NCI-H1417 (cell line): ENCODE data around the gene SLC38A10.
"Not testable (repeated sequence)": the region's sequence is repeated elsewhere in the genome, so short reads cannot be mapped to it uniquely, and the experiment has no call there.

Source experiments
- DNase-seq, 3 experiments: peaks; one replicate each; lab custom pipeline; 2025; lab: John Stamatoyannopoulos, UW

The SLC38A10 gene

DNA sequence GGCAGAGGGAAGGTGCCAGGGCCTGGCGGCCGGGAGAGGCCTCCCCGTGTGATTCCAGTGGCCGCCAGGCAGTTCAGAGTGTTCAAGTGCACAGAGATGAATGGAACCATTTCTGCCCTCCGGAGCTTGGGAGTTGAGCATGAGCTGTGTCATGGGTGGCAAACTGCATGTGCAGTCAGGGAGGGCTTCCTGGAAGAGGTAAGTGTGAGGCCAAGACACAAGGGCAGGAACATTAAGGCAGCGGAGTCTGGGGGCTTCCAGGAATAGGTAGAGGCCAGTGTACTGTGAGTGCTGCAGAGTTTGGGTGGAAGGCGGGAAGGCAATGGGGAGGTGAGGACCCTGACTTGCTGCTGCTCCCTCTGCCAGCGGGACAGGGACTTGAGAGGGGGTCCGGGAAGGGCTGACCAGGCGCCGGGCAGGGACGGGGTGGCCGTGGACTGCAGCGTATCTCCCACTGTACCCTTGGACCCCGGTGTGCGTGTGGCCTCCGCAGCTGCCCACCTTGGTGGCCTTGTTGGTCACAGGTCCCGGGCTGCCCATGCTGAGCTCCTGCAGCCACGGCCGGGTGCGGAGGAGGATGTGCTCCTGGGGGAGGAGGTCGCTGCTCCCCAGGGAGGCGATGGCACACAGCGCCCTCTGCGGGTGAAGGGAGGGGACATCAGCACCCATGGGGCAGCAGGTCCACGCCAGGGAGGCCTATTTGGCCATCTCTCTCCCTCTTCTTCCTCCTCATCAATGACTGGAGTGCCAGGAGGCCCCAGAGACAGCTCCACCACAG, 64.9 kb downstream of the SLC38A10 start:
- no peak for DNase-seq

DNA sequence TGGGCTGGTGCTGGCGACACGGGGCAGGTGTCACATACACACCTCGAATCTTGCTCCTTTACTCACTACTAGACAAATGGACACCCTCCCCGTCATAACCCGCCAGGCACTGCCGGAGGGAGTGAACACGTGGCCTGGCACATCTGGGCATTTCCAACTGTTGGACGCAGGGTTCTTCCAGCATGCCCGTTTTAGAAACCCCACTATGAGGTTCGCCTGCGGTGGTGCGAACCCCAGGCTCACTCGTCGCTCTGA, 65.5 kb downstream of the SLC38A10 start:
- no peak for DNase-seq

DNA sequence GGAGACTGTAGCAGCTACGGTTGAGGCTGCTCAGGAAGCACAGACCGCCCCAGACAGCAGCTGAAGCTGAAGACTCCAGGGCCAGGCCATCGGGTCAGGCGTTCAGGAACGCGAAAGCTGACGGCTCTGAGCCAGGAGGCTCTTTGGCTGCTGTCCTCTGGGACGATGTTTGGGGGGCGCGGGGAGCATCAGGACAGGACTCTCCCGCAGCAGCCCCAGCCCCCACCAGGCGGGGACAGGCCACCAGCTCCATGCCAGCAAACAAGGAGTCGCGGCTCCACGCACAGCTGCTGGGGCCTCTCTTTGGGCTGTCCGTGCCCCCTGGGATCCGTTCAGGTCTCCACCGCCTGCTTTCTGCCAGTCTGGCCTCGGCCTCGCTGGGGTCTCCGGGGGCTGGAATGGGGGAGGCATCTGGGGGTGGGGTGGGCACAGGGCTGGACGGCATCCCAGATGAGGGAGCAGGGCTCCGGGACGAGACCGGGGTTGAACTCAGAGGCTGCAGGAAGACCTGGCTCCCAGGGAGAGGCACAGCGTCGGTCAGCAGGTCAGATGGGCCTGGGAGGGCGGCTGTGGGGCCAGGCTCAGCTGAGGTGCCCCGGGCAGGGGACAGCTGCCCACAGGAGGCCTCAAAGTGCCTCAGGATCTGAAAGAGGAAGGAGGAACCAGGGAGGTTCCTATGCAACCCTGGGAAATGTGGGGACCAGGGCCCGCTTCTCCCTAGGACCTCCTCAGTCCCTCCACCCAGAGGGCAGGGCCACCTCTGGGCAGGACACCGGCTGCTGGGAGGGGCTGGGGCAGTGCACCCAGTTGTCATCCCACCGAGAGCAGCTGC, 66.1 kb downstream of the SLC38A10 start:
- DNase-seq = no peak

DNA sequence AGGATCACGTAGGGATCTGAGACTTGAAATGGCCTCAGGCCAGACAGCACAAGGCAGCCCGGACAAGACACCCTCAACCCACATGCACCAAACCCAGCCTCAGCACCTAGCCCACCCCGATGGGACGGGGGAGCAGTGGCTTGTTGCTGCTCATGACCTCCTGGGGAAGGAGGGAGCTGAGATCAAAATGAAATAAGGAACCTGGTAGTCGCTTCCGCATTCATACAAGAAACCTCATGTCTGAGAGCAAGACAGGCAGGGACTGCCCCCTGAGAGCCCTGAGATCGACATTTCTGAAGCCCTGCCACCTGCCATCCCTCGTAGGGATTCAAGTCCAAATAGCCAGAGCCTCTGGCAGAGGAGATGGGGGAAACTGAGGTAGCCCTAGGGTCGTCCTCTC, 66.7 kb downstream of the SLC38A10 start:
- DNase-seq = no peak

DNA sequence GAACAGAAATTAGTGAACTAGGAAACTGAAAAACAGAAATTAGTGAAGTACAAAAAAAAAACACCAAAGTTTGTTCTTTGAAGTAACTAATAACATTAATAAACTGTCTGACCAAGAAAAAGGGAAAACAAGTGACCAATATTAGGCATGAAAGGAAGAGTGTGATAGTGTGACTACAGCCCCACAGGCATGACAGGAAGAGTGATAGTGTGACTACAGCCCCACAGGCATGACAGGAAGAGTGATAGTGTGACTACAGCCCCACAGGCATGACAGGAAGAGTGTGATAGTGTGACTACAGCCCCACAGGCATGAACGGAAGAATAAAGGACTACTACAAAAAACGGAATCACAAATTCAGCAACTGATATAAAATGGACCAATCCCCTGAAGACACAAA, 67.5 kb downstream of the SLC38A10 start:
- DNase-seq = not testable (repeated sequence)

DNA sequence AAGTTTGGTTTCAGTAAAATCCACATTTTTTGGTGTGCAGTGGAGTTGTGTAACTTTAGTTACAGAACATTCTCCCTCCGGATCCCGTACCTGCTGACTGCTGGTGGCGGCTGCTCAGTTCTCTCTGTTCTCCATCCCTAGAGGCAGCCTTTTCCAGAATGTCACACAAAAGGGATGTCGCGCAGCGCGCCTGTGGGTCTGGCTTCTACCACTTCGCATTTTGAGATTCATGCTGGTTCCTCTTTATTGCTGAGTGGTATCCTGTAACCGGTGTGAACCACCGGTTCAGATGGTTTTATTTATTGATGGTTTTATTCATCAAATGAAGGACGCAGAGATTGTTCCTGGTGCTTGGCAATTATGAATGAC, 71.4 kb downstream of the SLC38A10 start:
- peak; percentile 45 to 86 (median 73) for DNase-seq

DNA sequence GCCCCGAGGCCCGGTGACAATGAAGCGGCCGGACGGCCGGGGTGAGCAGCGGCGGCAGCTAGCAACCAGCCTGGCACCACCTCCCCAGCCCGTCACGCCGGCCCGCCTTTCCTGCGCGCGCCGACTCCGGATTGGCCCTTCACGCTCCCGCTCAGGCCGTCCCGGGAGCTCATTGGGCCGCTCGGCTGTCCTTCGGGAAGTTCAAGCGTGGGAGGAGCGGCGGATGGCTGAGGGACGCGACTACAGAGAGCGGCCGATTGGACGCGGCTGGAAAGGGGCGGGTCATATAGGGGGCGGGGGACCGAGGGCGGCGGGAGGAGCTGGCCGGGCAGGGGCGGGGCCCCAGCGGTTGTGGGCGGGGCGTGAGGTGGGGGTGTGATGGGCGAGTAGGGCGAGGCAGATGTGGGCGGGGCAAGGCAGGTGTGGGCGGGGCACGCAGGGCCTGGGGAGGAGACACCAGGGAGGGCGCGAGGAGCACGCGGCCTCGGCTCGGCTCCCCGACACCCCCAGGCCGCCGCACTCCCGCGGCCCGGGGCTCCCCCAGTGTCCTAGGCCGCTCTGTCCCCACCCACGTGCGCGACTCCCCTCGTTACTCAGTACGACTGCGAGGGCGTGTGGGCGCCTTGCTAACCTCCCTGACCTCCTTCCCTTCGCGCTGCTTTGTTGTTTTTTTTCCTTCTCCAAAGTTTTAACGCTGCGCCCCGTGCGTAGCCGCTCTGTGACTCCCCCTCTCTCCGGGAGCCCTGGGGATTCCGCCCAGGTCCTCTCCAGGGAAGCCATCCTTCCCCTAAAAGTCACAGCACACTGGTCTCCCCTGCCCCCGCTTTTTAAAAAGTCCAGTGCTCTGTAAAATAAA, 72.0 kb downstream of the SLC38A10 start, which contains the start of gene CEP131:
TSS of gene CEP131 (minus strand) at position 60 of the 856 bp plus-strand sequence. CDS start 2,909 bp downstream, outside the sequence.
- DNase-seq = peak; percentile 97 to 99 (median 98)

DNA sequence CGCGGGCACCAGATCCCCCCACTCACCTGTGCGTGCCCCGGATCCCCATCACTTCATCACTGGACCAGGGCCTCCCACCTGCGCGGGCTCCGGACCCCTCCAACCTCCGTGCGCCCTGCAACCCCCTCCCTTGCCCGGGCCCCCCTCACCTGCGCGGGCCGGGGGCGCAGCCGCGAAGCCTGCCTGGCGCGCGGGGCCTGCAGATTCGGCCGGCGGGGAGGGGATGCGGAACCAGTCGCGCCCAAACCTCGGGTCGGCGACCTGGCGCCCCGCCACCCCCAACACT, 72.5 kb downstream of the SLC38A10 start:
- no peak for DNase-seq

DNA sequence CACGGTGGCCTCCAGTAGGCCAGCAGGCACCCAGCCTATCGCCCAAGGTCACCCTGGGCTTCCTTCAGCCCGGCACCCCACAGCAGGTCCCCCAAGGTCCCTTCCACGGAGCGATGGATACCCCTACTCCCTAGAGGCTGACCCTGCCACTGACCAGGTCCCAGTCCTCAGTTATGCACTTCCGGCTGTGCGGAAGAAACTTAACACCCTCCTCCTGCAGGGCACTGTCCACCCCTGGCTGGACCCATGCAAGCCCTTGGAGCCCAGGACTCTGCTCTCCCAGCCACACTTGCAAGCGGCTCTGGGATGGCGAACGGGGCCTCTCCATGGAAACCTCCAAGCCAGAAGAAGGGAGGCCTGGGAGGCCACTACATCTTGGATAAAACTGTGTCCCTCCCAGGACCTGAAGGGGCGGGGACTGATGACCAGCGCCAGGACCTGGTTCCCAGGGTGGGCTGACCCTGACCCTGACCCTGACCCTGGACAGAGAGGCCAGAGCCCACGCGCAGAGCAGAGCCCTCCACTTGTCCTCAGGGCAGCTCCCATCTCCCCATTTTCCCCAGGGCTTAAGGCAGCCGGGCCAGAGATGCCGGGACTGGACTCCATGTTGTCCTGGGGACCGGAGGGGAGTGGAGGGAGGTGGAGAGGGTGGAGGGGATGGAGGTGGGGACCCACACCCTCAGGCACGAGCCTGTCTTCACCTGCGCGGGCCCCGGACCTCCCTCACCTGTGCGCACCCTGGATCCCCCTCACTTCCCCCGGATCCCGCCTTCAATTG, 73.1 kb downstream of the SLC38A10 start:
- peak in 2 of 3 experiments; percentile 40 to 46 for DNase-seq

DNA sequence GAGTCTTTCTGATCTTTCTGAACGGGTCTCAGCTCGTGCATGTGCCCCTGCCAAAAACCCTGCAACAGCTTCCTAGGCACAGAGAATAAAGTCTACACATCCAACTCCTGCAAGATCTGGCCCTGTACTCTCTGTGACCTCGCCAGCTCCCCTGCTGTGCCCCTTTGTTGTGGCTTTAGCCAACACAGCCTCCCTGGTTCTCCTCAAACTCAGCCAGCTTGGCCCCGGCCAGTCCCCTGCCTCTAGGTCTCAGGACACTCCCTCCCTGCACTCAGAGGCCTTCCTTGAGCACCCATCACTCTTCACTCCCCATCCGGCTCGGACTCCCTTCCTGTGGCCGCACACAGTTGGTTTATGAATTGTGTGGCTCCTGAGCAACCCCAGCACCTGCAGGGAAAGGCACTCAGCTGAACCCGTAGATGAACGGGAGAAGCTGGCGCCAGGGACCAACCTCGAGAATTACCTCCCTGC, 73.7 kb downstream of the SLC38A10 start:
- DNase-seq = peak in 1 of 3 experiments; percentile 28

DNA sequence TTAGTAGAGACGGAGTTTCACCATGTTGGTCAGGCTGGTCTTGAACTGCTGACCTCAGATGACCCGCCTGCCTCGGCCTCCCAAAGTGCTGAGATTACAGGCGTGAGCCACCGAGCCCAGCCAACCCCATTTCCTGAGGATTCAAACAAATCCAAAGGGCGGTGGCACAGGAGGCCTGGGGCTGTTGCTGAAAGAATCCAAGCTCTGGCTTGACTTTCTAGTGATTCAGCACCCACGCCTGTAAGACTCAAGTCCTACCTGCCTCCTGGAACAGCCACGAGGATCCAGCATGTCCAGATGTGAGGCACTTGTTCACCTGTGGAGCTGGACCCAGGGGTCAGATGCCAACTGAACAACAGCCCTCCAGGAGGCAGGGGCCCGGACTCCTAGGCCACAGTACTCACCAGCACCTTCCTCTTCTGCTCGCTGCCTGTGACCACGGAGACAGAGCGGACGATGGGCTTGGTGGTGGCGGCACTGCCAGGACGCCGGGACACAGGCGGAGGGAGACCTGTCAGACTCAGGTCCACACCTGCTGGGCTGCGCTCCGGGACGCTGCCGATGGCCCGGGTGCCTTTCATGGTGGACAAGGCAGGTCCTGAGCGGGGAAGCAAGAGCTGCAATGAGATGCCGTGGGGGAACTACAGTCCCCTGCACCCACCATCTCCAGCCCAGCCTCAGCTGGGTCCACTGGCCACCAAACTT, 75.5 kb downstream of the SLC38A10 start:
- no peak for DNase-seq

DNA sequence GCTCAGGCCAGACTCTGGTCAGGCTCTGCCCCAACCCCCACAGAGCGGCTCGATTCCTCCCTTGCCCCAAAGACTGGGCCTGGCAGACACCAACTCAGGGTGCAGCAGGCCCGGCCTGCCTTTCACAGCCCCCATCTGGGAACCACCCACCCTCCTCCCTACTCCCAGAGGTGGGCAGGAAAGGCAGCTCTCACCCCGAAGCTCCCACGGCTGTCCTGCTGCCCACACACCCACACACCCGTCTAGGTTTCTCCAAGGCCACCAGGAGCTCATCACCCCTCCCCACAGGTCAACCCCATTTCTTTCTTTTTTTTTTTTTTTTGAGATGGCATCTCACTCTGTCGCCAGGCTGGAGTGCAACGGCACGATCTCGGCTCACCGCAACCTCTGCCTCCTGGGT, 76.1 kb downstream of the SLC38A10 start:
- no peak for DNase-seq

DNA sequence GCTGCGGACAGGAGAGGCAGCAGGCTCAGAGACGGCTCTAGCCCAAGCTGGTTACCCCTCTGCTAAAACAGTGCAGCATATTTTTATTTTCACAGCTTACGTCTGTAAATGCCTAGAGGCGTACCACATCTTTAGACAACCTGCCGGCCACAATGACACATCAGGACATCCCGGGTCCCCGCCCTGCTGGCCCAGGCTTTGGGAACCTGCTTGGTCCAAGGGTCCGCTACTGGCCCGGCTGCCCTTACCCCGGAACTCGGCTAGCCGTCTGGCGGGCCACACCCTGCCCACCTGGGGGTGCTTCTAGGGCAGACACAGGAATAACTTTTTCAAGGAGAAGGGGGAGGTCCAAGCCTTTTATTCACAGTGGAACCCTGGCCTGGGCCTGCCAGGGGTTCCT, 76.6 kb downstream of the SLC38A10 start:
- DNase-seq = no peak

DNA sequence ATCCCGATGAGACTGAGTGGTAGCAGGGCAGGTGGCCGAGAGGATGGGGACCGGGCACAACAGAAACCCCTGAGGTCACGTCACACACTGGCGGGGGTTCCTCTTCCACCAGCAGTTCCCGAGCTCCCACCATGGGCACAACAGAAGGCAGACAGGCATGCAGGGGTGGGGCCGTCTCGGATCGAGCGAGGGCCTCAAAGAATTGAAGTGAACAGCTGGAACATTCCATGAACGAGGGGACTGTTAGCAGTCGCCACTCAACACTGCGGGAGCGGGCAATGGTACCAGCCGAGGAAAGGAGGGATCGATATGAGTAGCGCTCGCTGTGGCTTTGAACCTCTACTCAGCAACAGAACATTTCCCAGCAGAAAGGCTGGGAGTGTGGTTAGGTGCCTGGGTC, 77.6 kb downstream of the SLC38A10 start:
- no peak for DNase-seq

DNA sequence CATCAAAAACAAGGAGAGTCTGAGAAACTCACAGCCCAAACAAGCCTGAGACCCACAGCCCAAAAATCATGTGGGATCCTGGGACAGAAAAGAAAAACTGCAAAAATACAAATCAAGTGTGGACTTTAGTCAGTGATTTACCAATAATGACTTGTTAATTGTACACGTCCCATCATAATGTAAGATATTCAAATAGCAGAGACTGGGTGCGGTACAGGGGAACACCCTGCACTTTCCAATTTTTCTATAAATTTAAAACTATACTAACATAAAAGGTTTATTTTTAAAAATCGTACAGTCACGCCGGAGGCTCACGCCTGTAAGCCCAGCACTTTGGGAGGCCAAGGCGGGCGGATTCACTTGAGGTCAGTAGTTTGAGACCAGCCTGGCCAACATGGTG, 81.1 kb downstream of the SLC38A10 start:
- DNase-seq = no peak

DNA sequence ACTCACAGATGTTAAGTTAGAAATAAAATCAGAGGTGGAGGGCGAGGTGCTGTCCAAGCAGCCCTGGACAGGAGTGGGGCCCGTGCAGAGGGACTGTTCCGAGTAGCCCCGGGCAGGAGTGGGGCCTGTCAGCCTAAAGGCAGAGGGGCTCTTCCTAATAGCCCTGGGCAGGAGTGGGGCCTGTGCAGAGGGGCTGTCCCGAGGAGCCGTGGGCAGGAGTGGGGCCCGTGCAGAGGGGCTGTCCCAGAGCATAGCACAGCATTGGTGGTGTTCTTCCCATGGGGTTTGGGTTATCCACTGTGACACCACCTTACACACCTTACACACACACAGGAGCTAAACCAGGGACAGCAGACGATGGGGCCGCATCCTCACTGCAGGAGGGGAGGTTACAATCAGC, 82.7 kb downstream of the SLC38A10 start:
- no peak for DNase-seq

DNA sequence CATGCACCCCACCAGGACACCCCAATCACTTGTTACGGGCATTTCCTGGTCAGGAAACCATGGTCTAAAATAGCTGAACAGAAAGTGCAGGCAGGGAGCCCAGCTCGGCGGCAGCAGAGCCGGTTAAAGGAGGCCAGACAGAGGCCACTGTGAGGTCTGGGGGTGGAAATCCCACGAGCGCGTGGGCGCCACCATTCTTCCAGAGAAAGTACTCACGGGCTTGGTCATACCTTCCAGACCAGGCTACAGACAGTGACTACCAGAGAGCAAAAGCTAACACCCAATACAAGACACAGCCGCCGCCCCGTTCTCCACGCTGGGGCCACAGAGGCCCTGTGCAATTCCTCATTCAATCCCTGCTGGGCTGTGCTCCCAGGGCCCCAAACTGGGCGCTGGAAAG, 84.2 kb downstream of the SLC38A10 start:
- no peak for DNase-seq

DNA sequence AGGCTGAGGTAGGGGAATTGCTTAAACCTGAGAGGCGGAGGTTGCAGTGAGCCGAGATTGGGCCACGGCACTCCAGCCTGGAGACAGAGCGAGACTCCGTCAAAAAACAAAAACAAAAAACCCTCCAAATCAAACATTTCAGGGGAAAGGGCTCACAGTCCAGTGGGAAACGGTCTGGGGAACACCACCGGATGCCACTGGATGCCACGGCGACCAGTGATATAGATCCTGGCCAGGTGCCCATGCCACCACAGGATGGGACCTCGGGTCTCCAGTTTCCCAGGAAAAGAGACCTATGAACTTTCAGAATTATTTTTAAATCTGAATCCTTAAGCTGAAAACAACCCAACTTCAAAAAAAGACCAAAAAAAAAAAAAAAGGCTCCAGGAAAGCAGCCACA, 84.6 kb downstream of the SLC38A10 start:
- DNase-seq = no peak

DNA sequence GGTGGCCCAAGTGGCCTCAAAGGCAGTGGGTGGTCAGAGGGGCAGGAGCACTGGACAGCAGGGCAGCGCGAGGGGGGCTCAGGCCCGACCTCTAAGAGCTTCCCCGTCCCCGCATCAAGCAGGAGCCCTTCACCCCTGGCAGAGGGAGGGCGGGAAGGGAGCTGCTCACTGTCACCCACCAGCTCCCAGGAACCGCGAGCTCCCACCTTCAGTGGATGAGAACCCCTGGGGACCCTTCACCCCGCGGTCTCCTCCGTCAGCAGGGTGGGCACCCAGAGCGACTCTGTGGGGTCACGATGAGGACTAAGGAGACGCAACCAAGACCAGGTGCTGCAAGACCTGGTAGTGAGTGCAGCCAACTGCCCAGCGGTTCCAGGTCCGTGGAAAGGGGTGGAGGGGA, 86.0 kb downstream of the SLC38A10 start:
- DNase-seq = no peak

DNA sequence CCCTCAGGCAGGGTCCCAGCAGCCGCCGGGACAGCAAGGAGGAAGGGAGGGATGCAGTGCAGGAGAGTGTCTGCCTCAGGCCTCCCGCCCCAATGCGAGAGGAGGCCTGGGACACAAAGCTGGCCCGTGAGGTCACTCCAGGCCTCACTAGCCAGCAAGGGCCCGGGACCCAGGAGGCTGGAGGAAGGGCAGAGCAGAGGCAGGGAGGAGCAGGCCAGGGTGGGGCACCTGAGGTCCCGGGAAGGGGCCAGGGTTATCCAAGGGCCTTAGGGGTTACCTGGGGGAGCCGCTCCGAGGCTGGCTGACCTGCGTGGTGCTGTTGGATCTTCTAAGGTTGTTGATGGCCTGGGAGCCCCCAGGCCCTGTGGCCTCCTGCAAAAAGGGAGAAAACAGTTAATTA, 86.5 kb downstream of the SLC38A10 start:
- DNase-seq = no peak
